PC-9 (cell line): ENCODE measurements around the gene ARMC9.

Experiments used
- CTCF ChIP-seq: fragments of 200-600 bp; sonication (generic); conservative IDR thresholded peaks from 2 replicates; pipeline ENCODE4 v1.6.1; 2017; ENCODE audit warnings: mixed run types, antibody characterized with exemption, mild to moderate bottlenecking, moderate library complexity
- EZH2 ChIP-seq: fragments of 200-600 bp; sonication (generic); IDR thresholded peaks from 2 replicates; pipeline ENCODE4 v1.8.0; 2017; ENCODE audit warnings: antibody characterized with exemption, low read depth

GRCh38 chr2:231396058-231396821 is 197.8 kb downstream of the ARMC9 start:
- no peak for TF ChIP-seq CTCF
- TF ChIP-seq EZH2, result no peak
